Caco-2 (cell line): ENCODE measurements around the gene PFKFB1. TPM values are rescaled to one million over a fixed set of nuclear protein-coding genes. Genes with fewer than 3 reads are reported as not detected.
A peak's percentile ranks its signal among the peaks of the same experiment; 100 is the strongest.

ENCODE experiments used
- Bru-seq: library from RNA; stranded (reverse); fragments of 400-500 nt; gene quantifications from one replicate; lab custom pipeline; 2021; lab: Mats Ljungman, UMichigan
- BruChase-seq, 2 experiments: library from RNA; stranded (reverse); fragments of 400-500 nt; gene quantifications; one replicate each; lab custom pipeline; 2021; lab: Mats Ljungman, UMichigan
- BruUV-seq: library from RNA; stranded (reverse); fragments of 400-500 nt; replicated peaks from 2 replicates; lab custom pipeline; 2021; lab: Mats Ljungman, UMichigan
- CTCF ChIA-PET: fragments of 300-600 bp; sonication (Branson Sonifier 250); formaldehyde crosslinking; loops from one replicate; lab custom pipeline; 2022; ENCODE audit warnings: antibody characterized with exemption; lab: Charles Lee
- POLR2A ChIA-PET: fragments of 300-600 bp; sonication (Branson Sonifier 250); formaldehyde crosslinking; loops from one replicate; lab custom pipeline; 2022; ENCODE audit warnings: antibody characterized with exemption; lab: Charles Lee
- DNase-seq, 2 experiments: peaks; one replicate each; pipeline versions ENCODE4 v3.0.0 to v3.0.0-alpha.2; 2020 to 2022
- H3K27me3 ChIP-seq: replicated peaks from 2 replicates; pipeline ENCODE4 v1.6.0; 2011; ENCODE audit warnings: low read length; ENCODE audit not compliant: control insufficient read depth, insufficient read depth
- H3K36me3 ChIP-seq: 2 replicates; pipeline ENCODE4 v1.5.1; 2011; ENCODE audit warnings: low read length; ENCODE audit not compliant: control insufficient read depth, insufficient read depth
- H3K4me1 ChIP-seq: fragments of 250-450 bp; sonication (Bioruptor Pico); 2 replicates; pipeline ENCODE4 v1.5.1; 2020; ENCODE audit warnings: mild to moderate bottlenecking
- H3K4me3 ChIP-seq: 2 replicates; pipeline ENCODE4 v1.5.1; 2011; ENCODE audit warnings: low read depth, mild to moderate bottlenecking, control low read depth, low read length
- H3K9me3 ChIP-seq: fragments of 250-450 bp; sonication (Bioruptor Pico); 2 replicates; pipeline ENCODE4 v1.5.1; 2020; ENCODE audit warnings: mild to moderate bottlenecking, moderate library complexity
- H3K27ac Mint-ChIP-seq: one replicate; pipeline ENCODE4 v1.8.0; 2022; ENCODE audit warnings: mixed read lengths; ENCODE audit not compliant: unreplicated experiment
- H3K27me3 Mint-ChIP-seq: one replicate; pipeline ENCODE4 v1.8.0; 2022; ENCODE audit warnings: mixed read lengths; ENCODE audit not compliant: insufficient read depth, unreplicated experiment
- H3K36me3 Mint-ChIP-seq: one replicate; pipeline ENCODE4 v1.8.0; 2022; ENCODE audit warnings: mild to moderate bottlenecking, mixed read lengths; ENCODE audit not compliant: insufficient read depth, unreplicated experiment
- H3K4me1 Mint-ChIP-seq: one replicate; pipeline ENCODE4 v1.8.0; 2022; ENCODE audit warnings: low read depth, mixed read lengths; ENCODE audit not compliant: unreplicated experiment
- H3K4me3 Mint-ChIP-seq: one replicate; pipeline ENCODE4 v1.8.0; 2022; ENCODE audit warnings: mild to moderate bottlenecking, moderate library complexity, mixed read lengths; ENCODE audit not compliant: unreplicated experiment
- H3K9me3 Mint-ChIP-seq: one replicate; pipeline ENCODE4 v1.8.0; 2022; ENCODE audit warnings: mixed read lengths; ENCODE audit not compliant: unreplicated experiment
- intact Hi-C: fragments of 100-400 bp; cut with micrococcal nuclease; formaldehyde crosslinking; loops from one replicate; pipeline ENCODE4 v1.10.0; 2022; ENCODE audit not compliant: unreplicated experiment
- long read RNA-seq: library from polyadenylated mRNA; stranded (forward); transcript quantifications from one replicate; pipeline ENCODE4 v2.0.0, GENCODE V29; 2022
- total RNA-seq: library from RNA; stranded (reverse); gene quantifications from 2 replicates; pipeline ENCODE4 v1.2.3, GENCODE V29; 2022
- TF ChIP-seq, protein P1 (sequence below), 2 experiments: fragments of 200-600 bp in 1 of 2; IDR thresholded peaks; 1 replicate in 1 of 2; 2 replicates in 1 of 2; pipeline versions ENCODE4 v1.5.1 to v1.8.0; 2011 to 2022; ENCODE audit warnings: antibody characterized with exemption in 1 of 2, control low read depth in 1 of 2, inconsistent platforms in 1 of 2, low read depth in 1 of 2, low read length in 1 of 2, mild to moderate bottlenecking in 1 of 2, moderate library complexity in 1 of 2; ENCODE audit not compliant: insufficient read depth in 1 of 2, severe bottlenecking in 1 of 2, unreplicated experiment in 1 of 2

Gene PFKFB1
- total RNA-seq (0.21 TPM in 1 of 2 replicates, not detected in the other), Bru-seq, nascent RNA (percentile 30 among the genes with signal in this experiment), BruChase-seq, experiment 1, labeled RNA remaining after a 2-hour chase (percentile 33 among the genes with signal in this experiment), BruChase-seq, experiment 2, labeled RNA remaining after a 6-hour chase (percentile 19 among the genes with signal in this experiment)
- long read RNA-seq, partial matches to known transcripts, result 0 of 1 reads
- long read RNA-seq, other reads (novel, unspliced or antisense), result 1 of 1 reads

GRCh38 chrX:54994099-54994498 is at the start of gene PFKFB1:
TSS of gene PFKFB1 (minus strand) at chrX:54994188. CDS start at chrX:54994007, 181 bp downstream.
- H3K4me1 Mint-ChIP-seq, result no peaks in the 10 kb centered on the region
- no peaks in the 10 kb centered on the region for H3K27me3 ChIP-seq
- no peak within 1 kb of the TSS for H3K4me3 Mint-ChIP-seq
- H3K4me1 ChIP-seq, result no peaks in the 10 kb centered on the region
- H3K9me3 ChIP-seq, result no peaks in the 10 kb centered on the region
- no peak within 1 kb of the TSS for H3K27ac Mint-ChIP-seq
- CTCF ChIA-PET, result no interaction called here
- intact Hi-C loops, result loop anchor here (10.0 kb wide), 1 partner anchor 121 kb away; no protein-coding TSS in a partner anchor
- no peaks in the 10 kb centered on the region for H3K9me3 Mint-ChIP-seq
- no peaks in the 10 kb centered on the region for H3K27me3 Mint-ChIP-seq
- TF ChIP-seq, protein P1, sequence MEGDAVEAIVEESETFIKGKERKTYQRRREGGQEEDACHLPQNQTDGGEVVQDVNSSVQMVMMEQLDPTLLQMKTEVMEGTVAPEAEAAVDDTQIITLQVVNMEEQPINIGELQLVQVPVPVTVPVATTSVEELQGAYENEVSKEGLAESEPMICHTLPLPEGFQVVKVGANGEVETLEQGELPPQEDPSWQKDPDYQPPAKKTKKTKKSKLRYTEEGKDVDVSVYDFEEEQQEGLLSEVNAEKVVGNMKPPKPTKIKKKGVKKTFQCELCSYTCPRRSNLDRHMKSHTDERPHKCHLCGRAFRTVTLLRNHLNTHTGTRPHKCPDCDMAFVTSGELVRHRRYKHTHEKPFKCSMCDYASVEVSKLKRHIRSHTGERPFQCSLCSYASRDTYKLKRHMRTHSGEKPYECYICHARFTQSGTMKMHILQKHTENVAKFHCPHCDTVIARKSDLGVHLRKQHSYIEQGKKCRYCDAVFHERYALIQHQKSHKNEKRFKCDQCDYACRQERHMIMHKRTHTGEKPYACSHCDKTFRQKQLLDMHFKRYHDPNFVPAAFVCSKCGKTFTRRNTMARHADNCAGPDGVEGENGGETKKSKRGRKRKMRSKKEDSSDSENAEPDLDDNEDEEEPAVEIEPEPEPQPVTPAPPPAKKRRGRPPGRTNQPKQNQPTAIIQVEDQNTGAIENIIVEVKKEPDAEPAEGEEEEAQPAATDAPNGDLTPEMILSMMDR (IDR thresholded peaks at IDR 0.05; ENCODE audit: insufficient read depth in 1 of 2, low read depth in 1 of 2, low read length in 1 of 2, severe bottlenecking in 1 of 2, unreplicated experiment in 1 of 2), result no peak
- no peak for DNase-seq
- H3K4me3 ChIP-seq, result no peak within 1 kb of the TSS
- BruUV-seq, result no TSS peak
- POLR2A ChIA-PET, result no interaction called here
- H3K36me3 Mint-ChIP-seq, result no peaks in the 10 kb centered on the region
- no peaks in the 10 kb centered on the region for H3K36me3 ChIP-seq

DNA sequence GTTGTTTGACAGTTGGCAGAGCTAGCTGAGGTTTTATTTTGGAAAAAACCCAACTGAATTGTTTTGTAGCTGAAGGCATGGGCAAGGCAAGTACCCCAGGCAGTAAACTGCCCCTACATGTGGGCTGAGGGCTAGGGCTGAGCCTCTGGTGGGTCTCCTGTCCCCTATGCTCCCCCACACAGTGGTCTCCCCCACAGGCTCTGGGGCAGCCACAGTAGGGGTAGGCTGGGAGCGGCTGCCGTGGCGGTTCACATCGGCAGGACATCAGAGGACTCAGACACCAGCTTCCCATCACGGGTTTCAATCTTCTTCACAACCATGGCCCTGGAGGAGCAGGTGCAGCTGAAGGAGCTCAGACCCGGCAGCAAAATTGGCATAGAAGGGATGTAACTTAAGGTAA is 47.5 kb upstream of the PFKFB1 start:
- Mint-ChIP-seq H3K4me1 (no peaks in the 10 kb centered on the region), H3K27me3 (no peaks in the 10 kb centered on the region), H3K27ac (no peak overlapping the region), H3K36me3 (no peaks in the 10 kb centered on the region), H3K4me3 (no peak overlapping the region), H3K9me3 (no peaks in the 10 kb centered on the region)
- no peak for DNase-seq
- TF ChIP-seq, protein P1 (IDR thresholded peaks at IDR 0.05; ENCODE audit: insufficient read depth in 1 of 2, low read depth in 1 of 2, low read length in 1 of 2, severe bottlenecking in 1 of 2, unreplicated experiment in 1 of 2), result no peak
- BruUV-seq, result no TSS peak
- no peaks in the 10 kb centered on the region for H3K4me1 ChIP-seq
- ChIA-PET CTCF (no interaction called here), POLR2A (no interaction called here)
- H3K36me3 ChIP-seq, result no peaks in the 10 kb centered on the region
- intact Hi-C loops, result no loop called here
- no peaks in the 10 kb centered on the region for H3K9me3 ChIP-seq
- H3K4me3 ChIP-seq, result no peak overlapping the region
- H3K27me3 ChIP-seq, result no peaks in the 10 kb centered on the region

DNA sequence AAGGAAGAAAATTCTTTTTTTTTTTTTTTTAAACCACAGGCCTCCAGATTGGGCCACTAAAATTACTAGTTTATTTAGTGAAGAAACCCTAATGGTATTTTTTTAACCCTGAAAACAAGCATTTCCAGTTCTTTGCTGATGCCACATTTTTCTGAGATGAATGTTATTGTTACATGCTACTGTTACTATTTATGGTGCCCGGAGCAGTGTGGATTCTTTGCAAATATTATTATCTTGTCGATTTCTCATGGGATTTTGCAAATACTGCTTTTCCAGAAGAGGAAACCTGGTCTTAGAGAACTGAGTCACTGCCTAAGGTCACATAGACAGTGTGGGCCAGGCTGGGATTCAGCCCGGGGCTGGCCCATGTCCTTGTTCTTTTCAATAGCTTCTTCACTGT is 45.5 kb upstream of the PFKFB1 start:
- POLR2A ChIA-PET, result no interaction called here
- Mint-ChIP-seq H3K27ac (no peak overlapping the region), H3K4me1 (no peaks in the 10 kb centered on the region), H3K4me3 (no peak overlapping the region), H3K27me3 (no peaks in the 10 kb centered on the region), H3K36me3 (no peaks in the 10 kb centered on the region), H3K9me3 (no peaks in the 10 kb centered on the region)
- Histone ChIP-seq H3K9me3 (no peaks in the 10 kb centered on the region), H3K36me3 (no peaks in the 10 kb centered on the region), H3K27me3 (no peaks in the 10 kb centered on the region), H3K4me3 (no peak overlapping the region), H3K4me1 (no peaks in the 10 kb centered on the region)
- no peak for DNase-seq
- no TSS peak for BruUV-seq
- TF ChIP-seq, protein P1 (IDR thresholded peaks at IDR 0.05; ENCODE audit: insufficient read depth in 1 of 2, low read depth in 1 of 2, low read length in 1 of 2, severe bottlenecking in 1 of 2, unreplicated experiment in 1 of 2), result no peak
- intact Hi-C loops, result no loop called here
- CTCF ChIA-PET, result no interaction called here
